ENCODE results near the gene TM9SF3.

DNA sequence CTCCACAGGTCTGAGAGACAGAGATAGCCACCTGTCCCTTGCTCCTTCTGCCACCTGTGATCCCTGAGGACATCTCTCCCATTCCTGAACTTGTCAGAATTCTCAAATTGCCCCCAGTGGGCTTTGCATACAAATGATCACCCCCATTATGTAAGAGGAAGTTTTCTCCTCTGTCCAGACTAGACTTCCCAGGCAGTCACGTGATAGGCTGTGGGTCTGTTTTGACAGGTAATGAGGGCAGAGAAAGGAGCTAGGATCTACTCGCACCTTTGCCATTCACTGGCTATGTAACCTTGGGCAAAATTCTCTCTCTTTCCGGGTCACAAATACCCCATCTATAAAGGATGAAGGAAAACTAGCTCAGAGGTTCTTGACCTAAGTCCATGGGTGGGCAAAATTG is 21.4 kb upstream of the TM9SF3 start:
- no peak for TF ChIP-seq EZH2 (IDR thresholded peaks at IDR 0.05; ENCODE audit: borderline replicate concordance, low read depth, low read length, poor library complexity, severe bottlenecking)
- no peak for TF ChIP-seq CTCF (conservative IDR thresholded peaks at IDR 0.05; ENCODE audit: low read depth, low read length)

Data from A673 (cell line).